Liver (tissue), 3 donors: Measurements from ENCODE around the gene KCNQ5.

Source experiments
- GABPA ChIP-seq, 2 donors: IDR thresholded peaks in 1 of 2; conservative IDR thresholded peaks in 1 of 2; 2 replicates each; pipeline ENCODE4 v1.6.1; 2016; ENCODE audit warnings: antibody characterized with exemption in 2 of 2, mild to moderate bottlenecking in 1 of 2, moderate library complexity in 1 of 2
- HNF4G ChIP-seq: IDR thresholded peaks from 2 replicates; pipeline ENCODE4 v1.6.1; 2016; ENCODE audit warnings: antibody characterized with exemption
- NR2F2 ChIP-seq: IDR thresholded peaks from 2 replicates; pipeline ENCODE4 v1.6.1; 2016; ENCODE audit warnings: antibody characterized with exemption
- RXRA ChIP-seq, 2 donors: IDR thresholded peaks; 2 replicates each; pipeline ENCODE4 v1.6.1; 2017 to 2018; ENCODE audit warnings: antibody characterized with exemption in 2 of 2, mild to moderate bottlenecking in 1 of 2
- SP1 ChIP-seq: IDR thresholded peaks from 2 replicates; pipeline ENCODE4 v1.6.1; 2018; ENCODE audit warnings: antibody characterized with exemption, mild to moderate bottlenecking
- TF ChIP-seq, protein P1 (sequence below): fragments of 150-350 bp; IDR thresholded peaks from 2 replicates; pipeline ENCODE4 v1.5.1; 2017; ENCODE audit warnings: improper control_type of control experiment, low read depth, low read length; ENCODE audit not compliant: missing input control
- TF ChIP-seq, protein P2 (sequence below): IDR thresholded peaks from 2 replicates; pipeline ENCODE4 v1.6.1; 2016; ENCODE audit warnings: antibody characterized with exemption, mild to moderate bottlenecking
- TF ChIP-seq, protein P3 (sequence below): IDR thresholded peaks from 2 replicates; pipeline ENCODE4 v1.6.1; 2016; ENCODE audit warnings: antibody characterized with exemption
- donor health status: healthy.
- donor health status: healthy.

DNA sequence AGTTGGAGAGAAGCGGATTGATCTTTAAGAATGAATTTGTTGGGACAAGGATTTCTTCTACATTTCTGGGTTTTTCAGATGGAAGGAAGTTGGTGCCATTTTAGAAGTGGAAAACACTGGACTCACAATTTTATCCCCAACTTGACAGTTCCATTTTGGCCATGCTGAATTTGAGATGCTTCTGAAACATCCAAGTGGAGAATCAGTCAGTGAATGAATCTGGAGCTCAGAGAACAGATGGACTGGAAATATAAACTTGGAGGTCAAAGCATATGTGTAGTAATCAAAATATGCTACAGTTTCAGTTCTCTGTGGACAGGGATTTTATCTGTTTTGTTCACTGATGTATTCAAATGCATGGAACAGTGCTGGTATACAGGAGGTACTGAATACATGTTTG lies 89.9 kb downstream of the KCNQ5 start:
- TF ChIP-seq GABPA (IDR thresholded peaks at IDR 0.05 in 1 of 2, conservative IDR thresholded peaks at IDR 0.05 in 1 of 2) (no peak), SP1 (no peak), RXRA (IDR thresholded peaks at IDR 0.05) (no peak), NR2F2 (no peak), HNF4G (no peak)
- TF ChIP-seq, protein P1, sequence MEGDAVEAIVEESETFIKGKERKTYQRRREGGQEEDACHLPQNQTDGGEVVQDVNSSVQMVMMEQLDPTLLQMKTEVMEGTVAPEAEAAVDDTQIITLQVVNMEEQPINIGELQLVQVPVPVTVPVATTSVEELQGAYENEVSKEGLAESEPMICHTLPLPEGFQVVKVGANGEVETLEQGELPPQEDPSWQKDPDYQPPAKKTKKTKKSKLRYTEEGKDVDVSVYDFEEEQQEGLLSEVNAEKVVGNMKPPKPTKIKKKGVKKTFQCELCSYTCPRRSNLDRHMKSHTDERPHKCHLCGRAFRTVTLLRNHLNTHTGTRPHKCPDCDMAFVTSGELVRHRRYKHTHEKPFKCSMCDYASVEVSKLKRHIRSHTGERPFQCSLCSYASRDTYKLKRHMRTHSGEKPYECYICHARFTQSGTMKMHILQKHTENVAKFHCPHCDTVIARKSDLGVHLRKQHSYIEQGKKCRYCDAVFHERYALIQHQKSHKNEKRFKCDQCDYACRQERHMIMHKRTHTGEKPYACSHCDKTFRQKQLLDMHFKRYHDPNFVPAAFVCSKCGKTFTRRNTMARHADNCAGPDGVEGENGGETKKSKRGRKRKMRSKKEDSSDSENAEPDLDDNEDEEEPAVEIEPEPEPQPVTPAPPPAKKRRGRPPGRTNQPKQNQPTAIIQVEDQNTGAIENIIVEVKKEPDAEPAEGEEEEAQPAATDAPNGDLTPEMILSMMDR: no peak
- TF ChIP-seq, protein P2, sequence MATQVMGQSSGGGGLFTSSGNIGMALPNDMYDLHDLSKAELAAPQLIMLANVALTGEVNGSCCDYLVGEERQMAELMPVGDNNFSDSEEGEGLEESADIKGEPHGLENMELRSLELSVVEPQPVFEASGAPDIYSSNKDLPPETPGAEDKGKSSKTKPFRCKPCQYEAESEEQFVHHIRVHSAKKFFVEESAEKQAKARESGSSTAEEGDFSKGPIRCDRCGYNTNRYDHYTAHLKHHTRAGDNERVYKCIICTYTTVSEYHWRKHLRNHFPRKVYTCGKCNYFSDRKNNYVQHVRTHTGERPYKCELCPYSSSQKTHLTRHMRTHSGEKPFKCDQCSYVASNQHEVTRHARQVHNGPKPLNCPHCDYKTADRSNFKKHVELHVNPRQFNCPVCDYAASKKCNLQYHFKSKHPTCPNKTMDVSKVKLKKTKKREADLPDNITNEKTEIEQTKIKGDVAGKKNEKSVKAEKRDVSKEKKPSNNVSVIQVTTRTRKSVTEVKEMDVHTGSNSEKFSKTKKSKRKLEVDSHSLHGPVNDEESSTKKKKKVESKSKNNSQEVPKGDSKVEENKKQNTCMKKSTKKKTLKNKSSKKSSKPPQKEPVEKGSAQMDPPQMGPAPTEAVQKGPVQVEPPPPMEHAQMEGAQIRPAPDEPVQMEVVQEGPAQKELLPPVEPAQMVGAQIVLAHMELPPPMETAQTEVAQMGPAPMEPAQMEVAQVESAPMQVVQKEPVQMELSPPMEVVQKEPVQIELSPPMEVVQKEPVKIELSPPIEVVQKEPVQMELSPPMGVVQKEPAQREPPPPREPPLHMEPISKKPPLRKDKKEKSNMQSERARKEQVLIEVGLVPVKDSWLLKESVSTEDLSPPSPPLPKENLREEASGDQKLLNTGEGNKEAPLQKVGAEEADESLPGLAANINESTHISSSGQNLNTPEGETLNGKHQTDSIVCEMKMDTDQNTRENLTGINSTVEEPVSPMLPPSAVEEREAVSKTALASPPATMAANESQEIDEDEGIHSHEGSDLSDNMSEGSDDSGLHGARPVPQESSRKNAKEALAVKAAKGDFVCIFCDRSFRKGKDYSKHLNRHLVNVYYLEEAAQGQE: no peak
- TF ChIP-seq, protein P3, sequence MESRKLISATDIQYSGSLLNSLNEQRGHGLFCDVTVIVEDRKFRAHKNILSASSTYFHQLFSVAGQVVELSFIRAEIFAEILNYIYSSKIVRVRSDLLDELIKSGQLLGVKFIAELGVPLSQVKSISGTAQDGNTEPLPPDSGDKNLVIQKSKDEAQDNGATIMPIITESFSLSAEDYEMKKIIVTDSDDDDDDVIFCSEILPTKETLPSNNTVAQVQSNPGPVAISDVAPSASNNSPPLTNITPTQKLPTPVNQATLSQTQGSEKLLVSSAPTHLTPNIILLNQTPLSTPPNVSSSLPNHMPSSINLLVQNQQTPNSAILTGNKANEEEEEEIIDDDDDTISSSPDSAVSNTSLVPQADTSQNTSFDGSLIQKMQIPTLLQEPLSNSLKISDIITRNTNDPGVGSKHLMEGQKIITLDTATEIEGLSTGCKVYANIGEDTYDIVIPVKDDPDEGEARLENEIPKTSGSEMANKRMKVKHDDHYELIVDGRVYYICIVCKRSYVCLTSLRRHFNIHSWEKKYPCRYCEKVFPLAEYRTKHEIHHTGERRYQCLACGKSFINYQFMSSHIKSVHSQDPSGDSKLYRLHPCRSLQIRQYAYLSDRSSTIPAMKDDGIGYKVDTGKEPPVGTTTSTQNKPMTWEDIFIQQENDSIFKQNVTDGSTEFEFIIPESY: no peak
